Peyer's patch (tissue), 4 donors: ENCODE results near the gene PRTN3.

Experiments used
- CTCF ChIP-seq, 6 experiments: fragments of 450-650 bp in 4 of 6; fragments of 200-600 bp in 2 of 6; sonication (generic) in 1 of 6; IDR thresholded peaks; one replicate each; pipeline ENCODE4 v1.5.1; 2017 to 2019; ENCODE audit warnings: antibody characterized with exemption in 6 of 6, mild to moderate bottlenecking in 3 of 6, moderate library complexity in 1 of 6
- POLR2A ChIP-seq, 2 donors: fragments of 450-650 bp; IDR thresholded peaks; one replicate each; pipeline ENCODE4 v1.5.1; 2017; ENCODE audit warnings: antibody characterized with exemption in 2 of 2, mild to moderate bottlenecking in 2 of 2, moderate library complexity in 2 of 2

DNA sequence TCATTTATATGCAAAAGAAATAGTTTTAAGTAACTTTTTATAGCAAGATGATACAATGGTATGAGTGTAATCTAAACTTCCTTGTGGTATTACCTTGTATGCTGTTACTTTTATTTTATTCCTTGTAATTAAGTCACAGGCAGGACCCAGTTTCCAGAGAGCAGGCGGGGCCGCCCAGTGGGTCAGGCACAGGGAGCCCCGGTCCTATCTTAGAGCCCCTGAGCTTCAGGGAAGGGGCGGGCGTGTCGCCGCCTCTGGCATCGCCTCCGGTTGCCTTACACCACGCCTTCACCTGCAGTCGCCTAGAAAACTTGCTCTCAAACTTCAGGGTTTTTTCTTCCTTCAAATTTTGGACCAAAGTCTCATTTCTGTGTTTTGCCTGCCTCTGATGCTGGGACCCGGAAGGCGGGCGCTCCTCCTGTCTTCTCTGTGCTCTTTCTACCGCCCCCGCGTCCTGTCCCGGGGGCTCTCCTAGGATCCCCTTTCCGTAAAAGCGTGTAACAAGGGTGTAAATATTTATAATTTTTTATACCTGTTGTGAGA lies 29.2 kb upstream of the PRTN3 start:
- TF ChIP-seq CTCF (IDR thresholded peaks at IDR 0.05) (no peak), POLR2A (IDR thresholded peaks at IDR 0.05) (no peak)
